Measurements from ENCODE around the gene CEACAM3.

- no peak for TF ChIP-seq POLR2A (IDR thresholded peaks at IDR 0.05)
- TF ChIP-seq, protein P1, sequence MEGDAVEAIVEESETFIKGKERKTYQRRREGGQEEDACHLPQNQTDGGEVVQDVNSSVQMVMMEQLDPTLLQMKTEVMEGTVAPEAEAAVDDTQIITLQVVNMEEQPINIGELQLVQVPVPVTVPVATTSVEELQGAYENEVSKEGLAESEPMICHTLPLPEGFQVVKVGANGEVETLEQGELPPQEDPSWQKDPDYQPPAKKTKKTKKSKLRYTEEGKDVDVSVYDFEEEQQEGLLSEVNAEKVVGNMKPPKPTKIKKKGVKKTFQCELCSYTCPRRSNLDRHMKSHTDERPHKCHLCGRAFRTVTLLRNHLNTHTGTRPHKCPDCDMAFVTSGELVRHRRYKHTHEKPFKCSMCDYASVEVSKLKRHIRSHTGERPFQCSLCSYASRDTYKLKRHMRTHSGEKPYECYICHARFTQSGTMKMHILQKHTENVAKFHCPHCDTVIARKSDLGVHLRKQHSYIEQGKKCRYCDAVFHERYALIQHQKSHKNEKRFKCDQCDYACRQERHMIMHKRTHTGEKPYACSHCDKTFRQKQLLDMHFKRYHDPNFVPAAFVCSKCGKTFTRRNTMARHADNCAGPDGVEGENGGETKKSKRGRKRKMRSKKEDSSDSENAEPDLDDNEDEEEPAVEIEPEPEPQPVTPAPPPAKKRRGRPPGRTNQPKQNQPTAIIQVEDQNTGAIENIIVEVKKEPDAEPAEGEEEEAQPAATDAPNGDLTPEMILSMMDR (IDR thresholded peaks at IDR 0.05), result no peak
- TF ChIP-seq POLR2AphosphoS5 (IDR thresholded peaks at IDR 0.05), result no peak
These were observed 3.1 kb downstream of the CEACAM3 start for GRCh38 chr19:41799444-41800000.
